ENCODE results near the gene SLC2A10. TPM values are rescaled to one million over a fixed set of nuclear protein-coding genes. Genes with fewer than 3 reads are reported as not detected.

SLC2A10 gene
- total RNA-seq, 4 donors from 2014 or later: 3.1 to 6.7 (median 5.4) TPM

DNA sequence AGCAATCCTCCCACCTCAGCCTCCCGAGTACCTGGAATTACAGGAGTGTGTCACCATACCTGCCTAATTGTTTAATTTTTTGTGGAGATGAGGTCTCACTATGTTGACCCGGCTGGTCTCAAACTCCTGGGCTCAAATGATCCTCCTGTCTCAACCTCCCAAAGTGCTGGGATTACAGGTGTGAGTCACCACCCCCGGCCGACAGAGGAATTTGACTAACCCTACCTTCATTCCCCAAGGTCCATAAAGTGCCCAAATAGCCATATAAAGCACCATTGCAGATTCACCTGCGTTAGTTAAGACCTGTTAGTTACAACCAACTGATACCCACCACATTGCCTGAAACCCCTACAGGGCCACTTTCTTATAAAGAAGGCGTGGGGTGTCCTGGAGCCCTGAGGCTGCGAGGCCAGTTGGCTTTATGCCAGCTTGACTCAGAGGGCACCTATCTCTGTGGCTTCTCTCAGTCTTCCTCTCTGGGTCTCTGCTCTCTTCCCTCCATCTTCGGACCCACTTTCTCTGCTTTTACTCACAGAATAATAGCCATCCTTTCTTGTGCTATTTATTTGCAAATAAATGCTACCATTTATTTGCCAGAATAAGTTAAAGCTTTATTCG, 65.6 kb downstream of the SLC2A10 start:
- Histone ChIP-seq H3K9me3 (no peaks in the 10 kb centered on the region), H3K4me3 (no peak overlapping the region), H3K4me1 (no peaks in the 10 kb centered on the region), H3K27ac (no peak overlapping the region), H3K36me3 (no peaks in the 10 kb centered on the region), H3K27me3 (peaks cover 0 to 32% (median 0%) of the 10 kb centered on the region in 4 donors)
- intact Hi-C loops (cut with DNase I): no loop called here
- TF ChIP-seq POLR2A (IDR thresholded peaks at IDR 0.05) (no peak), CTCF (IDR thresholded peaks at IDR 0.05) (no peak)
- 81 to 83% methylated on average over 7 to 8 of the region's 9 CpGs for WGBS, 2 donors
- DNase-seq: no peak

GRCh38 chr20:46775806-46776205, 66.4 kb downstream of the SLC2A10 start:
- H3K27me3 ChIP-seq: peaks cover 0 to 32% (median 0%) of the 10 kb centered on the region in 4 donors
- DNase-seq: no peak
- intact Hi-C loops (cut with DNase I): no loop called here
- no peak overlapping the region for H3K27ac ChIP-seq
- WGBS, 2 donors: 88 to 91% methylated on average over 1 of the region's 1 CpG
- H3K9me3 ChIP-seq: no peaks in the 10 kb centered on the region
- H3K36me3 ChIP-seq: no peaks in the 10 kb centered on the region
- no peak for TF ChIP-seq CTCF (IDR thresholded peaks at IDR 0.05)
- TF ChIP-seq POLR2A (IDR thresholded peaks at IDR 0.05): no peak
- H3K4me1 ChIP-seq: no peaks in the 10 kb centered on the region
- H3K4me3 ChIP-seq: no peak overlapping the region

DNA sequence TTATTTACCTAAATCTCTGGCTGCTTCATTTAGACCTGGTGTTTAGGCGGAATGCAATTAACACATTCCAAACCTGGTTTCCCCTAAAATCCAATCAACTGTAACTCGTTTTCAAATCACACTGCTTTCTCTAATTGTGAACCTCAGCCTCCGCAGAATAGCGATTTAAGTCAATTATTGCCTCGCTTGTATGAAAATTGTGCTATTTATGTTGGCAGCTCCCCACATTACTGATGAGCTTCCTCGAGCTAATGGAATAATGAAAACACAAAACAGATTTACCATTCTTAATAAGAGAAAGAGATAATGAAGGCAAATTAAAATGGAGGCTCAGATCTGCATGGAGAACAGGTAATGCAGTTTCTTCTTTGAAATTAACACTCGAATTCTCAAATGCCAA, 67.9 kb downstream of the SLC2A10 start:
- Histone ChIP-seq H3K36me3 (no peaks in the 10 kb centered on the region), H3K27me3 (peaks cover 0 to 32% (median 0%) of the 10 kb centered on the region in 4 donors), H3K9me3 (no peaks in the 10 kb centered on the region), H3K27ac (no peak overlapping the region), H3K4me1 (no peaks in the 10 kb centered on the region), H3K4me3 (no peak overlapping the region)
- no peak for DNase-seq
- intact Hi-C loops (cut with DNase I): no loop called here
- WGBS, 2 donors: 69 to 72% methylated on average over 7 of the region's 7 CpGs
- TF ChIP-seq POLR2A (IDR thresholded peaks at IDR 0.05): no peak
- TF ChIP-seq CTCF (IDR thresholded peaks at IDR 0.05): no peak

DNA sequence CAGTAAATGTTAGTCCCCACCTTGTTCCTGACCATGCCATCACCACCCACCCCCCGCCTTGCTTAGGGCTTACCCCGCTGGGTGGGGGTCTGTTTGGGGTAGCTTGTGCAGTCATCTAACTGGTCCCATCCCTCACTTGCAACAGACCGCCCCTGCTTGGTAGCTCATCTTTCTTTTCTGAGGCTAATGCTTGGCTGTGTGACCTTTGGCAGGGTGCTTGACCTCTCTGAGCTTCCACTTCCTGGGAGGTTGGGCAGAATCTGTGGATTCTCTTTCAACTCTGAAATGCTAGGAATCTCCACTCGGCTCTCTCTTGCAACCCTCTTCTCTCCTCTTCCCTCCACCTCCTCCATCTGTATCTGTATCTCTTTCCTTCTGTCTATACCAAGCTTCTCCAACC, 70.4 kb downstream of the SLC2A10 start:
- no peak for DNase-seq
- no peak overlapping the region for H3K4me3 ChIP-seq
- no peak for TF ChIP-seq CTCF (IDR thresholded peaks at IDR 0.05)
- H3K4me1 ChIP-seq: no peaks in the 10 kb centered on the region
- no peak overlapping the region for H3K27ac ChIP-seq
- H3K27me3 ChIP-seq: peaks cover 0 to 12% (median 0%) of the 10 kb centered on the region in 4 donors
- intact Hi-C loops (cut with DNase I): no loop called here
- 72 to 77% methylated on average over 4 of the region's 4 CpGs for WGBS, 2 donors
- no peaks in the 10 kb centered on the region for H3K9me3 ChIP-seq
- H3K36me3 ChIP-seq: no peaks in the 10 kb centered on the region

DNA sequence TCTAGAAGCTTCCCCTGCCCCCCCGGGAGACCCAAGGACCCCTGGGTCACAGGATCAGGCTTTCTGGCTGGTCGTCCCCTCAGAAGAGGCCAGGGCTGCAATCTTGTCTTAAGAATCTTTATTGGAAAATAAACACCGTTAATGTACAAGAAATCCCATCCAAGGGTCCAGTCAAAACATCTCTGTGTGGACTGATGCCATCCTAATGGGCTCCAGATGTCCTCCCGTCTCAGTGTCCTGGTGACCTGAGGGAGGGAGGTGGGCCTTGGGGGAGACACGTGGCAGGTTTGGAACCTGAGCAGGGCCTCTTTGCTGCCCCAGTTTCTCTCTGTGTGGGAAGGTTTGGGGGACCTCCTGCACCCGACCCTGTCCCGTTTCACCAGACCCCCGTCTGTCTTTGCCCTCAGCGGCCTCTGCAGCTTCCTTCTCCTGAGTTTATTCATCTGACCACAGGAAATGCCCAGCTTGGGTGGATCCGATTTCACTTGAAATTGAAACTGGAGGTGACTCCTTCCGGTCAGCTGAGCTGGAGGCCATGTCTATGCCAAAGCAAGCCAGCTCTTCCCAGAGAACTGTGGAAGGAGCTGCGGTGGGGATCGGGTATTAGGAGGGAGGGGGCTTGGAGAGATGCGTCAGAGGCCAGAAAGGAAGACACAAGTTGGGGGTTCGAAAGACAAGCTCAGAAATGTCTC, 75.1 kb downstream of the SLC2A10 start:
- peaks cover 0 to 27% (median 0%) of the 10 kb centered on the region in 4 donors for H3K27me3 ChIP-seq
- no peak for DNase-seq
- 66 to 77% methylated on average over 6 to 12 of the region's 15 CpGs for WGBS, 2 donors
- no peaks in the 10 kb centered on the region for H3K9me3 ChIP-seq
- intact Hi-C loops (cut with DNase I): no loop called here
- H3K27ac ChIP-seq: no peak overlapping the region
- H3K4me3 ChIP-seq: no peak overlapping the region
- H3K4me1 ChIP-seq: no peaks in the 10 kb centered on the region
- H3K36me3 ChIP-seq: no peaks in the 10 kb centered on the region
- TF ChIP-seq POLR2A (IDR thresholded peaks at IDR 0.05): no peak
- no peak for TF ChIP-seq CTCF (IDR thresholded peaks at IDR 0.05)

Data from esophagus squamous epithelium (tissue), 5 donors.